ENCODE results near the gene NAT14. TPM values are rescaled to one million over a fixed set of nuclear protein-coding genes. Genes with fewer than 3 reads are reported as not detected.

NAT14 gene
- total RNA-seq, 1 experiment from 2014 or later = 17.5 TPM

GRCh38 chr19:55437410-55437809 is 47.6 kb upstream of the NAT14 start:
- no peaks in the 10 kb centered on the region for H3F3A ChIP-seq (ENCODE audit: low read length, unreplicated experiment)
- BruUV-seq (replicated peaks) = no TSS peak
- H3K36me3 ChIP-seq (ENCODE audit: low read depth, low read length) = no peaks in the 10 kb centered on the region
- intact Hi-C loops (cut with micrococcal nuclease) = no loop called here
- no peak overlapping the region for H3K27ac ChIP-seq (ENCODE audit: low read length)
- ATAC-seq (peak; percentile 91), DNase-seq (peak; percentile 83)
- POLR2A ChIA-PET (ENCODE audit: unreplicated experiment) = no interaction called here
- no peak overlapping the region for H3K9ac ChIP-seq (ENCODE audit: low read length)
- no peaks in the 10 kb centered on the region for H3K4me1 ChIP-seq (ENCODE audit: insufficient read depth, low read length)
- no peak overlapping the region for H3K4me3 ChIP-seq (ENCODE audit: low read length)
- no peak overlapping the region for H2AFZ ChIP-seq (ENCODE audit: low read length)
- H3K79me2 ChIP-seq (ENCODE audit: low read length) = no peaks in the 10 kb centered on the region
- CTCF ChIA-PET = interaction anchor here (0.5 to 0.6 kb wide), 2 partner anchors 68 to 278 kb away, joined by 3 to 4 read pairs; no protein-coding TSS in a partner anchor
- H3K27me3 ChIP-seq (ENCODE audit: low read length) = peaks cover 20% of the 10 kb centered on the region
- TF ChIP-seq CTCF (conservative IDR thresholded peaks at IDR 0.05; ENCODE audit: low read depth, low read length) (no peak), EZH2phosphoT487 (IDR thresholded peaks at IDR 0.05; ENCODE audit: borderline replicate concordance, low read length) (no peak), EZH2 (IDR thresholded peaks at IDR 0.05; ENCODE audit: low read length, unreplicated experiment) (no peak)
- no peaks in the 10 kb centered on the region for H3K9me2 ChIP-seq (replicated peaks; ENCODE audit: low read length)
- H3K9me3 ChIP-seq (ENCODE audit: low read length) = no peaks in the 10 kb centered on the region
- H3K4me2 ChIP-seq (ENCODE audit: low read length) = no peak overlapping the region
- no peaks in the 10 kb centered on the region; the same call in 1 of the 2 replicates for H4K20me1 ChIP-seq (ENCODE audit: low read length)

- Histone ChIP-seq H3K27me3 (ENCODE audit: low read length) (peaks cover 34% of the 10 kb centered on the region), H3K4me1 (ENCODE audit: insufficient read depth, low read length) (no peaks in the 10 kb centered on the region), H2AFZ (ENCODE audit: low read length) (no peak overlapping the region), H4K20me1 (ENCODE audit: low read length) (no peaks in the 10 kb centered on the region; the same call in 1 of the 2 replicates), H3K27ac (ENCODE audit: low read length) (no peak overlapping the region), H3F3A (ENCODE audit: low read length, unreplicated experiment) (no peaks in the 10 kb centered on the region), H3K4me3 (ENCODE audit: low read length) (no peak overlapping the region), H3K9ac (ENCODE audit: low read length) (no peak overlapping the region), H3K9me2 (replicated peaks; ENCODE audit: low read length) (no peaks in the 10 kb centered on the region), H3K36me3 (ENCODE audit: low read depth, low read length) (no peaks in the 10 kb centered on the region), H3K9me3 (ENCODE audit: low read length) (no peaks in the 10 kb centered on the region), H3K4me2 (ENCODE audit: low read length) (no peak overlapping the region), H3K79me2 (ENCODE audit: low read length) (no peaks in the 10 kb centered on the region)
- ChIA-PET POLR2A (ENCODE audit: unreplicated experiment) (no interaction called here), CTCF (no interaction called here)
- DNase-seq (no peak), ATAC-seq (no peak)
- no TSS peak for BruUV-seq (replicated peaks)
- TF ChIP-seq EZH2phosphoT487 (IDR thresholded peaks at IDR 0.05; ENCODE audit: borderline replicate concordance, low read length) (no peak), CTCF (conservative IDR thresholded peaks at IDR 0.05; ENCODE audit: low read depth, low read length) (no peak), EZH2 (IDR thresholded peaks at IDR 0.05; ENCODE audit: low read length, unreplicated experiment) (no peak)
- intact Hi-C loops (cut with micrococcal nuclease) = no loop called here
Measured at GRCh38 chr19:55439052-55439451, 45.9 kb upstream of the NAT14 start.

GRCh38 chr19:55440411-55441105 is 44.4 kb upstream of the NAT14 start:
- intact Hi-C loops (cut with micrococcal nuclease) = no loop called here

More at GRCh38 chr19:55440411-55441105, 44.4 kb upstream of the NAT14 start:
- Histone ChIP-seq H3K9me2 (replicated peaks; ENCODE audit: low read length) (no peaks in the 10 kb centered on the region), H3K79me2 (ENCODE audit: low read length) (no peaks in the 10 kb centered on the region), H3K4me1 (ENCODE audit: insufficient read depth, low read length) (no peaks in the 10 kb centered on the region), H2AFZ (ENCODE audit: low read length) (no peak overlapping the region), H3K27ac (ENCODE audit: low read length) (no peak overlapping the region), H4K20me1 (ENCODE audit: low read length) (no peaks in the 10 kb centered on the region; the same call in 1 of the 2 replicates), H3K27me3 (ENCODE audit: low read length) (peaks cover 49% of the 10 kb centered on the region), H3K36me3 (ENCODE audit: low read depth, low read length) (no peaks in the 10 kb centered on the region), H3K4me2 (ENCODE audit: low read length) (no peak overlapping the region), H3K9me3 (ENCODE audit: low read length) (no peaks in the 10 kb centered on the region), H3F3A (ENCODE audit: low read length, unreplicated experiment) (no peaks in the 10 kb centered on the region), H3K9ac (ENCODE audit: low read length) (no peak overlapping the region), H3K4me3 (ENCODE audit: low read length) (no peak overlapping the region)
- ATAC-seq (no peak), DNase-seq (no peak)
- TF ChIP-seq EZH2phosphoT487 (IDR thresholded peaks at IDR 0.05; ENCODE audit: borderline replicate concordance, low read length) = no peak
- no peak for TF ChIP-seq EZH2 (IDR thresholded peaks at IDR 0.05; ENCODE audit: low read length, unreplicated experiment)
- TF ChIP-seq CTCF (conservative IDR thresholded peaks at IDR 0.05; ENCODE audit: low read depth, low read length) = no peak
- CTCF ChIA-PET = no interaction called here
- no TSS peak for BruUV-seq (replicated peaks)
- POLR2A ChIA-PET (ENCODE audit: unreplicated experiment) = no interaction called here

All from PC-3 (cell line).